HG03571 (cell line): Measurements from ENCODE around the gene UNC79.
"Not testable (repeated sequence)": the region's sequence is repeated elsewhere in the genome, so short reads cannot be mapped to it uniquely, and the experiment has no call there.

ENCODE experiments used
- ATAC-seq: cut with Tn5 transposase; IDR thresholded peaks from one replicate; pipeline ENCODE4 v1.9.1; 2021; ENCODE audit not compliant: unreplicated experiment

UNC79 gene

DNA sequence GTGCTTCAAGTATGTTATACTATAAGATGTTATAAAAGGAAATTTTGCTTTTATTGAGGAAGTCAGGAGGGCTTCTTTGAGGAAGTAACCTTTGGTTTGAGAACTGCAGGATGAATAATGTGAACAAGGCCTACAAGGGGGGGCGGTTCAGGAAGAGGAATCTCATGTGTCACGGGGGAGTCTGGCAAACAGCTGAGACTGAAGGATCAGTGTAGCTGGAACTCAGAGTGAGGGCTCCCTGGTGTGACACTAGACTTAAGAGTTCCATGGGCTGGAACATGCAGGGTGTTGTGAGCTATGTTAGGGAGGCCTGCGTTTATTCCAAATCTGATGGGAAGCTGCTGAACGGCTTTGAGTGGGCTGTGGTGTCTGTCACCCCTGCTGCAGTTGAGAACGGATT, 62.3 kb downstream of the UNC79 start:
- ATAC-seq = no peak

DNA sequence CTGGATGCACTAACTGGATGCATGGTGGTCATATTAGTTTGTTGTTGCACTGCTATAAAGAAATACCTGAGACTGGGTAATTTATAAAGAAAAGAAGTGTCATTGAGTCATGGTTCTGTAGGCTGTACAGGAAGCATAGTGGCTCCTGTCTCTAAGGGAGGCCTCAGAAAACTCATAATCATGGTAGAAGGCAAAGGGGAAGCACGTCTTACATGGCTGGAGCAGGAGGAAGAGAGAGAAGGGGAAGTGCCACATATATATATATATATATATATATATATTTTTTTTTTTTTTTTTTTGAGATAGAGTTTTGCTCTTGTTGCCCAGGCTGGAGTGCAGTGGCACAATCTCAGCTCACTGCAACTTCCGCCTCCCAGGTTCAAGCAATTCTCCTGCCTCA, 62.9 kb downstream of the UNC79 start:
- not testable (repeated sequence) for ATAC-seq

DNA sequence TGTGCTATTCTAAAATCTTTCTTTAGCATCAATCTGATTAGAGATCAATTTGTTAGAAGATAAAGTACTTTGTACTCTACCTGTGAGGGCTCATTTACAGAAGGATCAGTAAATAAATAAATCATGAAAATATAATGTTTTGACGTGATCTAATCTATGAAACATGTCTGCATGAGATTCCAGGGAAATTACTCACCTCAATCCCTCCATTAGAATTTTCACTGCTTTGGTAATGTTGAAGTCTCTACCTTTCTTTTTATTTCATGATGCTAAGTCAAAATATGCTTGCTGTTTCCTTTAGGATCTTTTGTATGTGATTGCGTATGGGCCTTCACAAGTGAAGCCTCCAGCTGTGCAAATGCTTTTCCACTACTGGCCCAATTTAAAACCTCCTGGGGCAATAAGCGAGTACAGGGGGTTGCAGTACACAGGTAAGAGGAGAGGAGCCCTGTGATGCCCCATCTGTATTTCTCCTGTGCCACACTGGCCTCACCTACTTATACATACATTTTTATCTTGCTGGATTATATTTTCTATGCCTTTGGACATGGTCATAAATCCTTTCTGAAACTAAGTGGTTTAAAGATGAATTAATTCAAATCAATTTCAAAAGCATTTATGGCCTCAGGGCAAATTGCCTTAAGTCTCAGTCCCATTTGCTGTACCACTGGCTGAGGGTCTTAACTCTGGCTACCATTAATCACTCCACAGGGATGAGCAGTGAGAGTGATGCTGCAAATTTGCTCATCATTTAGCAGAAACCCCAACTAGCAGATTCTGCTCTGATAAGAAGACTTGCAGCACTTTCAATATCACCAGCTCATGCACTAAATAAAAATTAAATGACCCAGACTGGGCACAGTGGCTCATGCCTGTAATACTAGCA, 66.4 kb downstream of the UNC79 start:
- no peak for ATAC-seq

DNA sequence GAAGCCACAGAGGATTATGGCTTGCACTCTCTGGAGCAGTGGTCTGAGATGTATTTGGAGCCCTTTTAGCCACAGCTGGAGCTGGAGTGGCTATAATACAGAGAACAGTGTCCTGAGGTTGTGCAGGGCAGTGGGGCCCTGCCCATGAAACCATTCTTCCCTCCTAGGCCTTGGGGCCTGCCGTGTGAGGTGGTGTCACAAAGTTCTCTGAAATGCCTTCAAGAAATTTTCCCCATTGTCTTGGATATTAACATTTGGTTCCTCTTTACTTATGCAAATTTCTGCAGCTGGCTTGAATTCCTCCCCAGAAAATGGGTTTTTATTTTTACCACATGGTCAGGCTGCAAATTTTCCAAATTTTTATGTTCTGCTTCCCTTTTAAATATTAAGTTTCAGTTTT, 79.3 kb downstream of the UNC79 start:
- ATAC-seq = no peak

DNA sequence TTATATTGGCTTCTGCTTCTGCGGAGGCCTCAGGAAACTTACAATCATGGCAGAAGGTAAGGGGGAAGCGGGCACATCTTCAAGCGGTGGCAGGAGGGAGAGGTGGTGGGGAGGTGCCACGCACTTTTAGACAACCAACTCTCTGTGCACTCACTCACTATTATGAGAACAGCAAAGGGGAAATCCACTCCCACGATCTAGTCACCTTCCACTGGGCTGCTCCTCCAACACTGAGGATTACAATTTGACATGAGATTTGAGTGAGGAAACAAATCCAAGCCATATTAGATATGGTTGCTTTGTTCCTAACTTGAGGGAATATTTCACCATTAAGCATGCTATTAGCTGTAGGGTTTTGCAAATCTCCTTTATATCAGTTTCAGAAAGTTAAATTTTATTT, 80.3 kb downstream of the UNC79 start:
- ATAC-seq = no peak

DNA sequence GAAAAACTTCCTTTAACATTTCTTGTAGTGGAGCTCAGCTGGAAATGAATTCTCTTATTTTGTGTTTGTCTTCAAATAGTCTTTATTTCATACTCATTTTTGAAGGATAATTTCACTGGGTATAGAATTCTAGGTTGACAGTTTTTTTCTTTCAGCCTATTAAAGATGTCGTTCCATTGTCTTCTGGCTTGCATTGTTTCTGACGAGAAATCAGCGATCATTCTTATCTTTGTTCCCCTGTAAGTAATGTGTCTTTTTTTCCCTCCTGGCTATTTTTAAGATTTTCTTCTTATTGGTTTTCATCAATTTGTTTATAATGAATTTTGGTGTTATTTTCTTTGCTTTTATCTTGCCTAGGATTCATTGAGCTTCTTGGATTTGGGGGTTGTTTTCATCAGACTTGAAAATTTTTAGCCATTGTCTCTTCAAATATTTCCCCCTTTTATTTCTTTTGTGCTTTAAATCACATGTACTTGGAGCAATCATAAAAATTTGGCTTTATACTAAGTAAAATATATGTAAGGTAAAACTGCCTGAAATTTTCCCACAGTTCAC, 89.4 kb downstream of the UNC79 start:
- no peak for ATAC-seq

DNA sequence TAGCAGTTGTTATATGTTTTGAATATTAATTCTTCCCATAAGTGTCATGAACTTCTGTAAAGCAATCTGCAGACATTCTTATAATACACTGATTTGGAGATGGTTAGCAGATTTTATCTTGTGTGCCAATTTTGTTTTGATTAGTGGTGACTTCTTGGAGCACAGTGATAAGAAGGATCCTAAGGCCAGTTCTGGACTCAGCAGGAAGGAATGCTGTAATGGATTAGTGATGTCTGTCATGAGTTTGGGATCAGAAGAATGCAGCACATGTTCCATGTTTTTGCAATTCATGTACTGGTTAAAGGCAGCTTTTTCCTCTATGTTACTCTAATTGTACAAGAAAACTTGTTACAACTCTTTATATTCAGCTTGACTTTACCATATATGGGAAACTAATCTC, 91.5 kb downstream of the UNC79 start:
- ATAC-seq = no peak

DNA sequence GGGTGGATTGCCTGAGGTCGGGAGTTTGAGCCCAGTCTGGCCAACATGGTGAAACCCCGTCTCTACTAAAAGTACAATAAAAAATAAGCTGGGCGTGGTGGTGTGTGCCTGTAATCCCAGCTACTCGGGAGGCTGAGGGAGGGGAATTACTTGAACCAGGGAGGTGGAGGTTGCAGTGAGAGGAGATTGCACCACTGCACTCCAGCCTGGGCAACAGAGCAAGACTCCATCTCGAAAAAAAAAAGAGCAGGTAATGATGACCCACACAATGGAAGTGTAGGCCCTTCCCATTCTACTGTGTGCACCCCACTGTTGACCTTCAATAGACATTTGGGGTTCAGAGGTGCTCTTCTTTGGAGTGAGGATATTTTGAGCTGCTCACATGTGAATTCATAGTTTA, 94.5 kb downstream of the UNC79 start:
- not testable (repeated sequence) for ATAC-seq

DNA sequence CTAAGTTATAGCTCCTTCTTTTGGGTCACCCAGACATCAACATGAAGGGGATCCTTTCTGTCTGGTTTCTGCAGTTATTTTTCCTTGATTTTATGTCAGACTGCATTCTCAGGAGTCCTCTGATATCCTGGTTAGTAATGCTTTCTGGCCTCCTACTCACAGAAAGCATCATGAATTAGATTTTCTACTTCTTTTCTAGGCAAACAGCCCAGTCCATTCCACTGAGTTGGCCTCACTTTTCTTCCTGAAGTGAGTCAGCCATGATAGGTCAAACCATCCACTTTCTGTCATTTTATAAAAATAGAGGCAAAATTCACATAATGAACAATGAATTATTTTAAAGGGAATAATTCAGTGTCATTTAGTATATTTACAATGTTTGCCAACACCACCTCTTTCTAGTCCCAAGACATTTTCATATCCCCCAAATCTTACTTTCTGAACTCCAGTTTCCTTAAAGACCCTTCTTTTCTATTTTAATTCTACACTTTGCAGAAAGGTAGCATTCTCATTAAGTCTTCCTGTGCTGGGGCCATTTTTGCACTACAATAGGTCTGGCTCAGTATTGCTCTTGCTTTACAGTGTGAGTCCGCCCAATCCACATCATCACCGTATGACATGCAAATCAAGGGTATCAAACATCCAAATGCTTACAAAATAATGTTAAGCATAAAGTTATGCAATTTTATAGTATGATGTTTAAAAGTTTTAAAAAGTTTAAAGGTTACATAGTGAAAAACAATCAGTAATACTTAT, 95.1 kb downstream of the UNC79 start:
- no peak for ATAC-seq

DNA sequence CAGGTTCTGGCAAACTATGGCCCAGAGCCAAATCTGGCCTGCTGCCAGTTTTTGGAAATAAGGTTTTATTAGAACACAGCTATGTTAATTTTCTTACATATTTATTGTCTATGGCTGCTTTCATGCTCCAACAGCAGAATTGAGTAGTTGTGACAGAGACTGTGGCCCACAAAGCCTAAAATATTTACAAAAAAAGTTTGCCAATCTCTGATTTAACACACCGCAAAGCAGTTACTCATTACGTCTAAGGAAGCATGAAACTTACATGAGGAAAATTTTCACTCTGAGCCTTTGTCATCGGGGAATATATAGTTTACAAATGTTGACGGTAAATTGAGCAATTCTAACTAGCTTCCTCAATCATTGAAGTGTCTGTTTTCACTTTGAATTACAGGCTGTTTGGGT, 96.5 kb downstream of the UNC79 start:
- no peak for ATAC-seq

DNA sequence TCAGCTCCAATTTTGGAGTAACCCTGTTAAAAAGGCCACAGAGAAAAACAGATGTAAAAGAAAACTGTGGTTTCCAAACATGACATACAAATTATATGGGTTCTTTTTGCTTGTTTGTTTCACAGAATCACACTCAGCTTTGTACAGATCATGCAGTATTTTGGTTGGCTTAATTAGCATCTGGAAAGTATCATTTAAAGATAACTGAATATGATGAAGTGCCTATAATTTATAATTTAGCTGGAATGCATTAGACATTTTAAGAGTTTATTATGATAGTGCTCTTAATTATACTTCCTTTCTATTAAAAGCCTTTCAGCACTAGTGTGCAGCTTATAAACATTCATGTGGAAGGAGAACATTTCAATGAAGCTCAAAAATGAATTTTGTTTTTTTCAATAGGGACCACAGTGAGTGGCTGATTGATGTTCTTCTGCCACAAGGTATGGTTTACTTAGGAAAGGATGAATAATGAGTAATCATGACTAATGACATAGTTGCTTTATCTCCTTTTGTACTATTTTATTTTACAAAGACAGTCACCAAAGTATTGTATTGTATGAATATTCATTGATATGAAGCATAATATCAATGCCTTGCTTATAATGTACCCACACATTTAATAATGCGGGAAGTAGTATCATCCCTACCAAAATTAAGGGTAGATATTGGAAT, 98.3 kb downstream of the UNC79 start:
- ATAC-seq = no peak

DNA sequence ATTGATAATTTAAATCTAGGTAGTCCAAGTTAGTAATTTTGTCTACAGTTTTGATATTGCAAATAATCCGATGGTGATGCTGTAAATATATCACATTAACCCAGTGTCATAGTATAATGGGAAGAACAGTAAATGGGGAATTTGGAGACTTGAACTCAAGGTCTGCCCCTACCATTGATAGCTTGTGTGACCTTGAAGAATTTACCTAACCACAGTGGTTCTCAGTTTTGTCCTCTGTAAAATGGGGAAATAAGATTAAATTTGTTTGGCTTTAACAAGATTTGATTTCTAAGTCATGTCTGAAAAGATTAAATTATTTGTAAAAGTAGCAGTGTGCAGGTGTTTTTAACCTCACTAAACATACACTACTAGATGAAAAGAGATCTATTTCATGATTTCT, 100.9 kb downstream of the UNC79 start:
- ATAC-seq = no peak

DNA sequence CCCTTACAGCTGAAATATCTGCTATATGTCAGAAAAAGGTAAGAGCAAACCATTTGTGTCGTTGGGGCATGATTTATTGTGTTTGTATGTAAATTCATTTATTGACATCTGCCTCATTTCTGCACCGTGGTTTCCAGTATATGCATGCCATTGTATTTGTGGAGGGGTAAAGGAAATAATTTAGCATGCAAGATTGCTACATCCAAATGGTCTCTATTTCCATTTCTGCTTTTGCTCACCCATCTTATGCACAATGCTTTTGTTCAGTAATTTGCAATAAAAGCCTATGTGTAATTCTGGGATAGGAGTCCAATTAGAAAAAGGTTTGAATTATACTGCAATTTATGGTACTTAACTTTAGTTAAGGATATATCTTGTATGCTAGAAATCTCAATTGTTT, 101.8 kb downstream of the UNC79 start:
- ATAC-seq = no peak

DNA sequence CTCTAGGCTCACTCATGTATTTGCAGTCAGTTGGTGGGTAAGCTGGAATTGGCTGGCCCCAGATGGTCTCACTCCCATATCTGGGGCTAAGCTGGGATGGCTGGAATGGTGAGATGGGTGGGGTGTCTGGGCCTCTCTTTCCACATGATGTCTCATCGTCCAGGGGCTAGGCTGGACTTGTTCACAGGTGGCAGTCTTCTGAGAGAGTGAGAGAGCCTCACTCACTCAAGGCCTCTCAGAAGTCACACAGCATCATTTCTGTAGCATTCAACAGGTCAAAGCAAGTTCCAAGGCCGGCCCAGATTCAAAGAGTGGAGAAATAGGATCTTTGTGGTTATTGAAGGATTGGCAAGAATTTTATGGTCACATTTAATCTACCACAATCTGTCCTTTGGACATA, 102.7 kb downstream of the UNC79 start:
- ATAC-seq = peak; percentile 45

DNA sequence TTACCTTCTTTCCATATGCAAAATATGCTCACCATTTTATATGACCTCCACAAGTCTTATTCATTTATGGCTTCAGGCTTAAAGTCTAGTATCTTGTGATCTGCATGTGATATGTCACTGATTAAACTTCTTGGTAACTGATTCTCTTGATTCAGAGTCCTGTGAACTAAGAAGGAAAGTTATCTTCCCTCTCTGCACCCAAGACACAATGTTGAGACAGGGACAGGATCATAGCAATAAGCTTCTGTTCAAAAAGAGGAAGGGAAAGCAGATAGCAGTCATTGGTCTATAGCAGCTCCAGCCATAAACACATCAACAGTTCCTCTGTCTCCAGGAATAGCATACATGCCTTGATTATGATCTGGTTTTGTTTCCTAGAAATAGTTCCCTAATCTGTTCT, 103.1 kb downstream of the UNC79 start:
- ATAC-seq = peak; percentile 88

DNA sequence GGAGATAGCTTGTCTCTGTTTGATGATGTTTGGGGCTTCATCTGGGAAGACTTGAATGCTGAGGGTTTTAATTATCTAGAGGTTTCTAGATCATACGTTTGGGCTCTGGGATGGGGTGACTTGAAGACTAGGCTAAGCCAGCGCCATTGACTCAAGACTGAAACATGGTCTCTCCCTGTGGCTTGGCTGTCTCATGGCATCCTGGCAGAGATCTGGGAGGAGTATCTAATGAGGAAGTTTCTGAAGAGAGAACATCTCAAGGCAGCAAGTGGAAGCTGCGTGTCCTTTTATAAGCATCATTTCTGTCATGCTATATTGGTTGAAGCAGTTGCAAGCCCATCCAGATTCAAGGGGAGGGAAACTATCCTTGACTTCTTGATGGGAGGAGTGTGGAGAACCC, 104.8 kb downstream of the UNC79 start:
- no peak for ATAC-seq

DNA sequence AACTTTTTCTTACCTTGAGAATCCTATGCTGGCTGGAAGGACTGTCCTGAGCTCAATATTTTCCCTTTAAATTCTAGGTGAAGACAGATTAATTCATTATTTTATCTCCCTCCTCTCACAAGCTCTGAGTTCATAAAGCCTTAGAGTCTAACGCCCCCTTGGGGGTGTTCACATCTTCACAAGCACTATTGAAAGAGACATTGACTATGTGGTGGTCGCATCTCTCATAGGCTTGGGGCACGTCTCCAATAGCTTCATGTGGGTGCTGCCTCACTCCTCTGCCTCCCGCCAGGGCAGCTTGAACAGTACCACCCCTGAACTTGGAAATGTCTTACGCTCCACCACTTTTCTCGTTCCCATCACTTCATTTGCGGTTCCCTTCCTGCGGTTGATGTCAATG, 106.2 kb downstream of the UNC79 start:
- ATAC-seq = no peak

DNA sequence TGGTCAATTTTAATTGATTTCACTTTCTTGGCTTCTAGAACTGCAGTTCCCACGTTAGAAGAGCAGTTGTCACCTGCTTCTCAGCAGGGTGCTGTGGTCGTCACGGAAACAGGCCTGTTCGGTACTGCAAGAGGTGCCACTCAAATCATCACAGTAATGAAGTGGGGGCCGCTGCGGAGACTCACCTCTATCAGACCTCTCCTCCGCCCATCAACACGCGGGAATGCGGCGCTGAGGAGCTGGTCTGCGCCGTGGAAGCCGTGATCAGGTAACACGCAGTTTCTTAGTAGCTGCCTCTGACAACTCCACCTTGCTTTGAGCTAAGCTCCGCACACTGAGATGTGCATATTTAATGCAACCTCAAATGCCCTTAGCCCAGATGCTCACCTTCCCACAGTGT, 107.2 kb downstream of the UNC79 start:
- ATAC-seq = no peak

DNA sequence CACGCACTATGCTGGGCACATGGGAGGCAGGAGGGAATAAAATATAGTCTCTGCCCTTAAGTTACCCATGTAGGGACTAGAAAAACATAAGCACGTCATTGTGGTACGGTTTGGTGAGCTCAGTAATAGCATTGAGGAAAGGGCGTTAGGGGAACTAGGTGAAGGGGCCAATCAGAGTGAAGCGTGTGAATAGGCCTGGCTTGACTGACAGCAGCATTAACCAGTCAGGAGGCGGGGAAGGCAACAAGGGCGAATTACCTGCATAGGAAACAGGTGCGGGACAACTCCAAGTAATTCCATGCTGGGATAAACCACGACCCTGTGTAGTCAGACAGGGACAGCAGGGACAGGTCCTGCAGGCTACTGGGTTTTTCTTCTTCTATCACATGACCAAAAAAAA, 107.7 kb downstream of the UNC79 start:
- ATAC-seq = no peak

DNA sequence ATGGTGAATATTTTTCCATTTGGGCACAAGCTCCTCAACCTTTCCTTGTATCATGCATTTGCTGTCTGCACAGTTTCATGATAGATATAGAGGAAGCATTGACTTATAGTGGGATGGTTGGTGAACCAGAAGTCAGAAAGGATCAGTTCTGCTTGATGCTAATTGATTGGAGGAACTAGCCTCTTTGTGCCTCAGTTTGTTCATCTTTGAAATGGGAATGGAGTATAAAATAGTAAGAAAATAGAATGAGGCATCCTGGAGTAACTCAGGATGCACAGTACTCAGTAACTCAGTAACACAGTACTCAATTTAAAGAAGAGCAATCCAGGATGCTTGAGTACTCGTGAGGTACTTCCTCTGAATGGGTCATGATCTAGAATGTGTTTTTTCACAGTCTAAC, 109.5 kb downstream of the UNC79 start:
- ATAC-seq = no peak

DNA sequence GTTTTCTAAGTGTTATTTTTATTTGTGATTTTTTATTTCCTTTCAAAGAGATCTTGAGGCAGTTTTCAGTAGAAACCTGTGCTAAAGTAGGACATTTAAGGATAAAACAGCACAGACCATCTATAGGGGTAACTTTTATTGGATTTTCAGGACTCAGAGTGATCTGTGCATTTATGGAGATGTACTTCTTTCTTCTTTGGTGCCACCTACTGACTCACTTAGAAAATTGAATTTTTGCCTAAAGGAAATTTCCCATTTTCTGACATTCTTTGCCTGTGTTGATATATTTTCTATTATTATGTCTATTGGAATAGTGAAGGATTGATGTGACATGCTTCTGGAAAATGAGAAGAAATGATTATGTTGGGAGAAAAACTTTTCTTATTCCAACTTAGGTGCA, 113.0 kb downstream of the UNC79 start:
- no peak for ATAC-seq

DNA sequence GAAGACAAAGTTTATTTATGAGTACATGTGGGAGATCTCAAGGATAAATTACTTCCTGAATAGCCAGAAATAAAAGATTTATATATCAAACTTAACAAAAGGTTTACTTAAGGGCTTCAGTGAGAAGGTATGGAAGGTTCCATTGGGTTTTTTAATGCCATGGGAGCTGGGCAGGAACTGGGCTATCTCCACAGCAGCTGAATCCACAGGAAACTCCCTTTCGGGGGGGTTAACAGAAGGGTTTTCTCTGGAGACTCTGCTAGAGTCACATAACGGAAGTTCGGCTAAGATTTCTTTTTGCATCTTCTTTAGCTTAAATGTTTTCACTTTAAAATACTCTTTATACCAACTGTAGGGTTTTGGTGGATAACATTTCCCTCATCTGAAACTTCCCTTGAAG, 113.5 kb downstream of the UNC79 start:
- no peak for ATAC-seq
